ENCODE measurements around the gene RIPOR2. TPM values are rescaled to one million over a fixed set of nuclear protein-coding genes. Genes with fewer than 3 reads are reported as not detected.
A peak's percentile ranks its signal among the peaks of the same experiment; 100 is the strongest.
"Not testable (repeated sequence)": the region's sequence is repeated elsewhere in the genome, so short reads cannot be mapped to it uniquely, and the experiment has no call there.

The RIPOR2 gene
- total RNA-seq, 1 donor from 2014 or later, result 3.6 TPM

- ATAC-seq, result no peak
- intact Hi-C loops (cut with micrococcal nuclease), result no loop called here
These were observed 7.6 kb downstream of the RIPOR2 start for GRCh38 chr6:24927985-24928745.

GRCh38 chr6:24927277-24927955, 8.3 kb downstream of the RIPOR2 start:
- no peak for DNase-seq
- ATAC-seq, result no peak
- intact Hi-C loops (cut with micrococcal nuclease), result no loop called here

More at GRCh38 chr6:24927985-24928745, 7.6 kb downstream of the RIPOR2 start:
- DNase-seq, result no peak

GRCh38 chr6:24926647-24927046, 9.1 kb downstream of the RIPOR2 start:
- ATAC-seq; DNase-seq; intact Hi-C loops (cut with micrococcal nuclease): not testable (repeated sequence)

- no peak for ATAC-seq
- DNase-seq, result no peak
- intact Hi-C loops (cut with micrococcal nuclease), result no loop called here
These were observed 9.6 kb downstream of the RIPOR2 start for GRCh38 chr6:24926192-24926591.

- ATAC-seq, result no peak
- DNase-seq, result no peak
- intact Hi-C loops (cut with micrococcal nuclease), result no loop called here
These were observed 10.1 kb downstream of the RIPOR2 start for GRCh38 chr6:24925661-24926060.

GRCh38 chr6:24924580-24925356, 11.0 kb downstream of the RIPOR2 start:
- no peak for ATAC-seq
- no peak for DNase-seq
- intact Hi-C loops (cut with micrococcal nuclease), result no loop called here

- ATAC-seq, result no peak
- no peak for DNase-seq
- intact Hi-C loops (cut with micrococcal nuclease), result no loop called here
These were observed 11.8 kb downstream of the RIPOR2 start for GRCh38 chr6:24923885-24924401.

- DNase-seq (no peak), ATAC-seq (no peak)
- intact Hi-C loops (cut with micrococcal nuclease), result no loop called here
These were observed 12.9 kb downstream of the RIPOR2 start for GRCh38 chr6:24922814-24923213.

GRCh38 chr6:24922170-24922569, 13.6 kb downstream of the RIPOR2 start:
- ATAC-seq (no peak), DNase-seq (no peak)
- intact Hi-C loops (cut with micrococcal nuclease), result no loop called here

GRCh38 chr6:24920136-24920535, 15.6 kb downstream of the RIPOR2 start:
- intact Hi-C loops (cut with micrococcal nuclease), result no loop called here
- no peak for DNase-seq
- no peak for ATAC-seq

GRCh38 chr6:24919056-24919892, 16.5 kb downstream of the RIPOR2 start:
- ATAC-seq, result peak; percentile 90
- no peak for DNase-seq
- intact Hi-C loops (cut with micrococcal nuclease), result no loop called here

- no peak for DNase-seq
- ATAC-seq, result no peak
- intact Hi-C loops (cut with micrococcal nuclease), result no loop called here
These were observed 17.1 kb downstream of the RIPOR2 start for GRCh38 chr6:24918641-24919055.

GRCh38 chr6:24916496-24916895, 19.3 kb downstream of the RIPOR2 start:
- ATAC-seq, result no peak
- intact Hi-C loops (cut with micrococcal nuclease), result no loop called here
- DNase-seq, result no peak

GRCh38 chr6:24915641-24916040, 20.1 kb downstream of the RIPOR2 start:
- ATAC-seq (peak; percentile 37), DNase-seq (no peak)
- intact Hi-C loops (cut with micrococcal nuclease), result no loop called here

- ATAC-seq; DNase-seq; intact Hi-C loops (cut with micrococcal nuclease): not testable (repeated sequence)
These were observed 21.7 kb downstream of the RIPOR2 start for GRCh38 chr6:24914082-24914481.

- DNase-seq, result no peak
- intact Hi-C loops (cut with micrococcal nuclease), result no loop called here
- ATAC-seq, result no peak
These were observed 23.9 kb downstream of the RIPOR2 start for GRCh38 chr6:24911796-24912382.

- peak; percentile 73 for DNase-seq
- ATAC-seq, result peak; percentile 84
- intact Hi-C loops (cut with micrococcal nuclease), result no loop called here
These were observed 24.6 kb downstream of the RIPOR2 start for GRCh38 chr6:24910961-24911725.
